Common myeloid progenitor, CD34-positive (primary cell): ENCODE data around the gene ELOVL3.
"Not testable (repeated sequence)": the region's sequence is repeated elsewhere in the genome, so short reads cannot be mapped to it uniquely, and the experiment has no call there.

Experiments
- CTCF ChIA-PET: fragments of 350-600 bp; sonication (Branson Sonifier 250); formaldehyde crosslinking; loops from one replicate; lab custom pipeline; 2021; ENCODE audit warnings: antibody characterized with exemption; lab: Charles Lee
- POLR2A ChIA-PET: fragments of 350-600 bp; sonication (Branson Sonifier 250); formaldehyde crosslinking; loops from one replicate; lab custom pipeline; 2021; ENCODE audit warnings: antibody characterized with exemption; lab: Charles Lee
- DNase-seq, 3 donors: peaks; one replicate each; pipeline versions ENCODE4 v3.0.0 to v3.0.0-alpha.2; 2013
- H3K27ac ChIP-seq, 2 experiments: 1 replicate in 1 of 2; 2 replicates in 1 of 2; pipeline ENCODE4 v1.7.0; 2013; ENCODE audit warnings: inconsistent platforms in 2 of 2, low read length in 2 of 2, mild to moderate bottlenecking in 2 of 2, low read depth in 1 of 2, moderate library complexity in 1 of 2; ENCODE audit not compliant: severe bottlenecking in 2 of 2, insufficient read depth in 1 of 2, poor library complexity in 1 of 2
- H3K27me3 ChIP-seq, 5 experiments: replicated peaks in 2 of 5; 1 replicate in 3 of 5; 2 replicates in 2 of 5; pipeline versions ENCODE4 v1.6.1 to v1.7.0; 2013; ENCODE audit warnings: low read length in 4 of 5, mild to moderate bottlenecking in 2 of 5, moderate library complexity in 2 of 5, inconsistent platforms in 1 of 5; ENCODE audit not compliant: insufficient read depth in 5 of 5, control insufficient read depth in 4 of 5
- H3K36me3 ChIP-seq, 4 experiments: 1 replicate in 2 of 4; 2 replicates in 2 of 4; pipeline versions ENCODE4 v1.6.1 to v1.7.0; 2013; ENCODE audit warnings: low read length in 3 of 4, control low read depth in 1 of 4, mild to moderate bottlenecking in 1 of 4; ENCODE audit not compliant: control insufficient read depth in 4 of 4, insufficient read depth in 4 of 4
- H3K4me1 ChIP-seq, 4 experiments: 1 replicate in 3 of 4; 2 replicates in 1 of 4; pipeline versions ENCODE4 v1.6.1 to v1.7.1; 2013; ENCODE audit warnings: low read length in 3 of 4, mild to moderate bottlenecking in 3 of 4, control low read depth in 1 of 4, inconsistent platforms in 1 of 4, moderate library complexity in 1 of 4; ENCODE audit not compliant: control insufficient read depth in 4 of 4, insufficient read depth in 4 of 4; ENCODE audit errors: control extremely low read depth in 1 of 4
- H3K4me3 ChIP-seq, 7 experiments: 1 replicate in 4 of 7; 2 replicates in 3 of 7; pipeline versions ENCODE4 v1.5.1 to v1.7.0; 2013; ENCODE audit warnings: mild to moderate bottlenecking in 7 of 7, low read length in 6 of 7, moderate library complexity in 6 of 7, inconsistent platforms in 2 of 7, low read depth in 2 of 7, control low read depth in 1 of 7; ENCODE audit not compliant: insufficient read depth in 4 of 7, control insufficient read depth in 1 of 7; ENCODE audit errors: extremely low read depth in 1 of 7
- H3K9me3 ChIP-seq, 5 experiments: 1 replicate in 4 of 5; 2 replicates in 1 of 5; pipeline versions ENCODE4 v1.6.1 to v1.7.1; 2013; ENCODE audit warnings: low read length in 4 of 5, mild to moderate bottlenecking in 2 of 5, inconsistent platforms in 1 of 5, low read depth in 1 of 5, moderate library complexity in 1 of 5; ENCODE audit not compliant: control insufficient read depth in 4 of 5, insufficient read depth in 2 of 5; ENCODE audit errors: control extremely low read depth in 1 of 5
- WGBS: methylation state at CpG from one replicate; pipeline ENCODE4 v1.1.5; 2013; ENCODE audit not compliant: insufficient coverage; 5-methylcytosine and 5-hydroxymethylcytosine counted together

ELOVL3 gene

DNA sequence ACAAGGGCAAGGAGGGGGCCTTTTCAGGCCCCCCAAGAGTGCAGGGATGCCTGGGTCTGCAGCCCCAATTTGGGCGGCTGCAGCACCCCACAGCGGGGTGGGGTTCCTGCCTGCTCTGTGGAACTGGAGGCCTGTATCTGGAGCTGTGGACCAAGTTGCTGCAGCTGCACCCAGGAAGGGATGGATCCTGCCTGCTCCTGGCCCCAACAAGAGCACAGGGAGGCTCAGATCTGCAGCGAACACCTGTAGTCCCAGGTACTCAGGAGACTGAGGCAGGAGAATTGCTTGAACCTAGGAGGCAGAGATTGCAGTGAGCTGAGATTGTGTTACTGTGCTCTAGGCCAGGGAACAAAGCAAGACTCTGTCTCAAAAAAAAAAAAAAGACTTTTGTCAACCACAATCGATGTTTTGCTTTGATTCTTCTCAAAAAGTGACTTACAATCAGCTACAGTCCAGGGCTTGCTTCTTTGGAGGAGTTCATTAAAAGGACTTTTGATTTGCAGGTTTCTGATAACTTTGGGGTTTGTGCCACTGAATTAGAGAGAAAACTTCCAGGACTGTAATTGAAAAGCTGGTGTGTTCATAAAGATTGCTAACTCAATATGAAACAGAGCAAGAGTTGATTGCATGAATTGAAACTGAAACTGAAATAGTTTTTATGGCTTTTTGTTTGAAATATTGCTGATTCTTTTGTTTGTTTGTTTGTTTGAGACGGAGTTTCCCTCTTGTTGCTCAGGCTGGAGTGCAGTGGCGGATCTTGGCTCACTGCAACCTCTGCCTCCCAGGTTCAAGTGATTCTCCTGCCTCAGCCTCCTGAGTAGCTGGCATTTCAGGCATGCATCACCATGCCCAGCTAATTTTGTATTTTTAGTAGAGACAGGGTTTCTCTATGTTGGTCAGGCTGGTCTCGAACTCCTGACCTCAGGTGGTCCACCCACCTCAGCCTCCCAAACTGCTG, 36.9 kb upstream of the ELOVL3 start:
- CTCF ChIA-PET, H3K36me3 ChIP-seq, H3K27me3 ChIP-seq, H3K4me1 ChIP-seq, H3K27ac ChIP-seq: not testable (repeated sequence)
- H3K4me3 ChIP-seq, result peak overlapping the region in 1 of 7 experiments; percentile 10
- POLR2A ChIA-PET, result interaction anchor here (0.6 kb wide), 1 partner anchor 24 kb away, joined by 3 read pairs; no protein-coding TSS in a partner anchor
- peak in 2 of 3 donors; percentile 6 to 20 for DNase-seq
- H3K9me3 ChIP-seq, result peaks cover 0 to 18% (median 11%) of the 10 kb centered on the region in 5 experiments
- 91% methylated on average over 4 of the region's 7 CpGs for WGBS

GRCh38 chr10:102191956-102192355, 34.1 kb upstream of the ELOVL3 start:
- DNase-seq, result no peak
- ChIA-PET POLR2A (no interaction called here), CTCF (interaction anchor here (0.8 kb wide), 1 partner anchor 8 kb away, joined by 3 read pairs; no protein-coding TSS in a partner anchor)
- H3K4me1 ChIP-seq, result peaks cover 0 to 2% (median 0%) of the 10 kb centered on the region in 4 experiments
- H3K27me3 ChIP-seq, result peaks cover 0 to 4% (median 0%) of the 10 kb centered on the region in 5 experiments
- WGBS, result 88% methylated on average over 5 of the region's 7 CpGs
- no peaks in the 10 kb centered on the region for H3K36me3 ChIP-seq
- H3K27ac ChIP-seq, result no peak overlapping the region
- no peak overlapping the region for H3K4me3 ChIP-seq
- peaks cover 0 to 15% (median 11%) of the 10 kb centered on the region in 5 experiments for H3K9me3 ChIP-seq

DNA sequence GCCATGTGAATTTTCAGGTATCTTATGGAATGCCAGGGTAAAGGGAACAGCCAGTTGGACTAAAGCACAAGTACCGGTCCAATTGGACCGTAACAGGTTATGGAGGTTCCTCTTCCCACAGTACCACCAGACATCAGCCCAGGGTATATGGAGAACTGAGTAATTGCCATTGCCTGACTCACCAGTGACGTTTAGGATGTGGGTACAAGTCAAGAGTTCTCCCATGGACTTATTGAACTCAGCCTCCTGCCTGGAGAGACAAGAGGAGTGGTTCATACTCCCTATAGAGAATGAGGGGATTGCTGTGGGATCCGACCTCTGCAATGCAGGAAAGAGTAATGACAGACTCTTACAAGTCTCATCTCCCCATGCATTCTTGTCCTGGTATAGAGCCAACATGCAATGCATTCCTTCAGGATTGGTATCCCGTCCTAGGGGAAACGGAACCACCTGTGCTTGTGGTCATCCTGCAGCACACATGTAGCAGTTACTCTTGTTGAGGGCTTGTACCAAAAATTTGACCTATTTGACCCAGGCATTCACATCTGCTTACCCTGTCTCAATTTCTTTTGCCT, 30.7 kb upstream of the ELOVL3 start:
- Histone ChIP-seq H3K36me3 (no peaks in the 10 kb centered on the region), H3K4me3 (no peak overlapping the region), H3K27ac (no peak overlapping the region), H3K9me3 (peaks cover 0 to 15% (median 10%) of the 10 kb centered on the region in 5 experiments), H3K4me1 (no peaks in the 10 kb centered on the region), H3K27me3 (peaks cover 0 to 4% (median 0%) of the 10 kb centered on the region in 5 experiments)
- ChIA-PET CTCF (no interaction called here), POLR2A (no interaction called here)
- no peak for DNase-seq
- 98% methylated on average over 5 of the region's 6 CpGs for WGBS

DNA sequence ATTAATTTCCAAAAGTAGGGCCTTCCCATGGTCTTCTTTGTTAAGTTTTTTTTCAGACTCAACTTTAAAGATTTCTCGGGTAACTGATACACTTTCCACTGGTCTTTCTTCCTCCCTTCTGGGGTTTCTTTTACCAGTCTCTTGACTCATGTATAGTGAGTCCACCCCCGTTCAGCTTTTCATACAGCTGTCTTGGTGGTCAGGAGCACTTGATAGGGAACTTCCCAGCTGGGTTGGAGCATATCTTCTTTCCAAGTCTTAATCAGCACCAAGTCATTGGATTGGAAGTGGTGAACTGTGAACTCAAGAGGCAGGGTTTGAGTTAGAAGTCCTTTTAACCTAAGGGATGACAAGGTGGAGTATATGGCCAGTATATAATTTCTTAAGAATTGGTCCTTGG, 29.2 kb upstream of the ELOVL3 start:
- ChIA-PET CTCF (no interaction called here), POLR2A (no interaction called here)
- no peak overlapping the region for H3K27ac ChIP-seq
- no peak overlapping the region for H3K4me3 ChIP-seq
- H3K36me3 ChIP-seq, result no peaks in the 10 kb centered on the region
- H3K4me1 ChIP-seq, result no peaks in the 10 kb centered on the region
- peaks cover 0 to 8% (median 5%) of the 10 kb centered on the region in 5 experiments for H3K9me3 ChIP-seq
- H3K27me3 ChIP-seq, result peaks cover 0 to 4% (median 0%) of the 10 kb centered on the region in 5 experiments
- WGBS, result 50% methylated on average over 1 of the region's 2 CpGs
- no peak for DNase-seq

GRCh38 chr10:102198027-102198426, 28.1 kb upstream of the ELOVL3 start:
- H3K27ac ChIP-seq, result no peak overlapping the region
- H3K4me3 ChIP-seq, result no peak overlapping the region
- ChIA-PET CTCF (interaction anchor here (1.0 to 1.5 kb wide), 3 partner anchors 15 to 153 kb away, joined by 3 read pairs; no protein-coding TSS in a partner anchor), POLR2A (no interaction called here)
- H3K36me3 ChIP-seq, result no peaks in the 10 kb centered on the region
- H3K27me3 ChIP-seq, result peaks cover 0 to 4% (median 0%) of the 10 kb centered on the region in 5 experiments
- 50% methylated on average over 1 of the region's 2 CpGs for WGBS
- DNase-seq, result no peak
- H3K9me3 ChIP-seq, result no peaks in the 10 kb centered on the region
- no peaks in the 10 kb centered on the region for H3K4me1 ChIP-seq

DNA sequence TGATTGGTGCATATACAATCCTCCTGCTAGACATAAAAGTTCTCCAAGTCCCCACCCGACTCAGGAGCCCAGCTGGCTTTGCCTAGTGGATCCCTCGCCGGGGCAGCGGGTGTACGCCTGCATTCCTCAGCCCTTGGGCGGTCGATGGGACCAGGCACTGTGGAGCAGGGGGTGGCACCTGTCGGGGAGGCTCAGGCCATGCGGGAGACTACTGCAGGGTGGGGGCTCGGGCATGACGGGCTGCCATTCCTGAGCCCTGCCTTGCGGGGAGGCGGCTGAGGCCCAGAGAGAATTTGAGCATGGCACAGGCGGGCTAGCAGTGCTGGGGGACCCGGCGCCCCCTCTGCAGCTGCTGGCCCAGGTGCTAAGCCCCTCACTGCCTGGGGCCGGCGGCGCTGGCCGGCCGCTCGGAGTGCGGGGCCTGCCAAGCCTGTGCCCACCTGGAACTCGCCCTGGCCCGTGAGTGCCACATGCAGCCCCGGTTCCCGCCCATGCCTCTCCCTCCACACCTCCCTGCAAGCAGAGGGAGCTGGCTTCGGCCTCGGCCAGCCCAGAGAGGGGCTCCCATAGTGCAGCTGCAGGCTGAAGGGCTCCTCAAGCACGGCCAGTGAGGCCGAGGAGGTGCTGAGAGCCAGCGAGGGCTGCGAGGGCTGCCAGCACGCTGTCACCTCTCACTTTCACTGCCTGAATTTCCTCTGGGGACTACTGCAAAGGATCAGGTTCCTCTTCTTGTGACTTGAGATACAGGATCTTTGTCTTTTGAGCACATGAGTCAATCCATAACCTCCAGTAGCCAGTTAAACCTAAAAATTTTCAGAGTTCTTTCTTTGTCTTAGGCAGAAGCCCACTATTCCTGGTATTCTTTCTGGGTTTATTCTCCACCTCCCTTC, 25.1 kb upstream of the ELOVL3 start:
- POLR2A ChIA-PET, result no interaction called here
- CTCF ChIA-PET, result interaction anchor here (0.8 kb wide), 1 partner anchor 9 kb away, joined by 3 read pairs; no protein-coding TSS in a partner anchor
- Histone ChIP-seq H3K9me3 (peaks cover 0 to 7% (median 4%) of the 10 kb centered on the region in 5 experiments), H3K4me3 (no peak overlapping the region), H3K4me1 (no peaks in the 10 kb centered on the region), H3K27ac (no peak overlapping the region), H3K36me3 (no peaks in the 10 kb centered on the region), H3K27me3 (no peaks in the 10 kb centered on the region)
- WGBS, result 94% methylated on average over 22 of the region's 34 CpGs
- no peak for DNase-seq
